ENCODE results near the gene GADL1.

GRCh38 chr3:30724863-30725262 lies 169.6 kb downstream of the GADL1 start:
- no peak for TF ChIP-seq SP1 (IDR thresholded peaks at IDR 0.05)
- no peak for TF ChIP-seq SUZ12 (IDR thresholded peaks at IDR 0.05)
- no peak for TF ChIP-seq ZNF384 (IDR thresholded peaks at IDR 0.05)
- TF ChIP-seq FOXM1 (IDR thresholded peaks at IDR 0.05; ENCODE audit: borderline replicate concordance), result no peak
- no peak for TF ChIP-seq BHLHE40 (IDR thresholded peaks at IDR 0.05; ENCODE audit: borderline replicate concordance)
- TF ChIP-seq FOXK2 (IDR thresholded peaks at IDR 0.05), result no peak
- no peak for TF ChIP-seq TARDBP (IDR thresholded peaks at IDR 0.05)
- TF ChIP-seq ARNT (IDR thresholded peaks at IDR 0.05), result no peak
